ENCODE measurements around the gene KCNQ5. TPM values are rescaled to one million over a fixed set of nuclear protein-coding genes. Genes with fewer than 3 reads are reported as not detected.

Gene KCNQ5
- total and polyA plus RNA-seq, 2 of the 8 experiments (the other 6 are each of a cell fraction or from before 2014, with no cell fraction given), result 0.83 to 1.2 TPM

DNA sequence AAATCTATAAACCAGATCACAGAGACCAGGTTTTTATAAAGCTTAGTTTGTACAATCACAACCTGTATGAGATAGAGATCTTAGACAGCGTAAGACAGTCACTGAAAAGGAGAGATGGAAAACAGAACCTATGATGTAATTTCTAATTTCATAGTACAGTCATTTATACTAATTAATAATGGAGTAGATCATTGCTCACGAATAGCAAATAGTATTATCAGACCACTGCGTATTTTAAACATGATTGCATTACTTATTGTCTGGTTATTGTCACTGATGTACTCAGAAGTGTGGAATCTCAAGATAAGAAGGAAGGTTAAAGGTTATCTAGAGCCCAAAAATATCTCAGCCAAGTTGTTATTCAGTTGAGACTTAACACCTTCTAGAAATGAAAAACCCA lies 487.8 kb downstream of the KCNQ5 start:
- H3K4ac ChIP-seq (replicated peaks; ENCODE audit: insufficient read length, low read depth, low read length), result no peak overlapping the region
- H2BK120ac ChIP-seq (replicated peaks; ENCODE audit: low read depth, low read length), result no peak overlapping the region
- H4K8ac ChIP-seq (ENCODE audit: extremely low read depth, insufficient read depth, low read length), result no peak overlapping the region
- H3K56ac ChIP-seq (replicated peaks; ENCODE audit: insufficient read length, low read depth, low read length), result no peak overlapping the region
- H2AFZ ChIP-seq (ENCODE audit: low read length), result no peak overlapping the region
- no peak overlapping the region for H3K18ac ChIP-seq (ENCODE audit: extremely low read depth, low read length)
- no peaks in the 10 kb centered on the region for H3K36me3 ChIP-seq (ENCODE audit: control insufficient read depth in 2 of 4, insufficient read depth in 4 of 4, low read length in 3 of 4)
- no peak overlapping the region for H3K27ac ChIP-seq (ENCODE audit: low read depth, low read length)
- ChIA-PET CTCF (ENCODE audit: partially characterized antibody) (interaction anchor here (1.6 to 2.1 kb wide), 3 partner anchors 21 to 217 kb away, joined by 3 to 9 read pairs (median 6); no protein-coding TSS in a partner anchor), POLR2A (ENCODE audit: partially characterized antibody) (no interaction called here)
- no peak for FAIRE-seq
- peaks cover 0 to 1% (median 0%) of the 10 kb centered on the region in 4 experiments; a peak in 1 of 7 replicates for H3K27me3 ChIP-seq (replicated peaks in 1 of 4; ENCODE audit: control insufficient read depth in 3 of 4, extremely low read depth in 1 of 4, insufficient read depth in 3 of 4, low read length in 3 of 4)
- no peak overlapping the region for H2BK15ac ChIP-seq (ENCODE audit: low read length)
- H2BK5ac ChIP-seq (ENCODE audit: low read depth, low read length), result no peak overlapping the region
- H3K9me3 ChIP-seq (ENCODE audit: insufficient read depth in 2 of 2, low read depth in 1 of 2, low read length in 1 of 2), result no peaks in the 10 kb centered on the region
- TF ChIP-seq, protein P1, sequence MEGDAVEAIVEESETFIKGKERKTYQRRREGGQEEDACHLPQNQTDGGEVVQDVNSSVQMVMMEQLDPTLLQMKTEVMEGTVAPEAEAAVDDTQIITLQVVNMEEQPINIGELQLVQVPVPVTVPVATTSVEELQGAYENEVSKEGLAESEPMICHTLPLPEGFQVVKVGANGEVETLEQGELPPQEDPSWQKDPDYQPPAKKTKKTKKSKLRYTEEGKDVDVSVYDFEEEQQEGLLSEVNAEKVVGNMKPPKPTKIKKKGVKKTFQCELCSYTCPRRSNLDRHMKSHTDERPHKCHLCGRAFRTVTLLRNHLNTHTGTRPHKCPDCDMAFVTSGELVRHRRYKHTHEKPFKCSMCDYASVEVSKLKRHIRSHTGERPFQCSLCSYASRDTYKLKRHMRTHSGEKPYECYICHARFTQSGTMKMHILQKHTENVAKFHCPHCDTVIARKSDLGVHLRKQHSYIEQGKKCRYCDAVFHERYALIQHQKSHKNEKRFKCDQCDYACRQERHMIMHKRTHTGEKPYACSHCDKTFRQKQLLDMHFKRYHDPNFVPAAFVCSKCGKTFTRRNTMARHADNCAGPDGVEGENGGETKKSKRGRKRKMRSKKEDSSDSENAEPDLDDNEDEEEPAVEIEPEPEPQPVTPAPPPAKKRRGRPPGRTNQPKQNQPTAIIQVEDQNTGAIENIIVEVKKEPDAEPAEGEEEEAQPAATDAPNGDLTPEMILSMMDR (IDR thresholded peaks at IDR 0.05; ENCODE audit: control extremely low read depth in 1 of 3, insufficient read depth in 1 of 3, low read depth in 1 of 3, low read length in 3 of 3), result no peak
- TF ChIP-seq CEBPB (IDR thresholded peaks at IDR 0.05; ENCODE audit: low read depth, low read length) (no peak), EZH2 (IDR thresholded peaks at IDR 0.05; ENCODE audit: low read depth, low read length, severe bottlenecking) (no peak), CHD2 (IDR thresholded peaks at IDR 0.05; ENCODE audit: low read length) (no peak)
- no peak overlapping the region for H3K4me3 ChIP-seq (ENCODE audit: extremely low read depth in 1 of 4, insufficient read depth in 2 of 4, low read depth in 3 of 4, low read length in 4 of 4)
- WGBS, 2 experiments (ENCODE audit: extremely low coverage in 1 of 2, insufficient coverage in 1 of 2, insufficient read length in 1 of 2, insufficient replicate concordance in 2 of 2, low coverage in 1 of 2, low lambda C conversion rate in 2 of 2, missing lambda C conversion rate in 1 of 2), result 61% methylated on average over 3 of the region's 3 CpGs; no CpG with 5 or more reads in 1 of the 2 experiments
- H3K4me1 ChIP-seq (replicated peaks in 1 of 4; ENCODE audit: control insufficient read depth in 3 of 4, insufficient read depth in 4 of 4, low read length in 3 of 4), result no peaks in the 10 kb centered on the region
- no peak for DNase-seq (ENCODE audit: low read depth in 1 of 2, low spot score in 2 of 2)
- H4K5ac ChIP-seq (ENCODE audit: insufficient read length, low read depth, low read length), result no peak overlapping the region
- H3K9ac ChIP-seq (replicated peaks in 1 of 4; ENCODE audit: extremely low read depth in 1 of 4, low read depth in 3 of 4, low read length in 3 of 4), result no peak overlapping the region
- H2BK20ac ChIP-seq (ENCODE audit: low read length), result no peak overlapping the region
- H4K20me1 ChIP-seq (replicated peaks in 1 of 2; ENCODE audit: control insufficient read depth in 1 of 2, insufficient read depth in 2 of 2, low read length in 2 of 2), result no peaks in the 10 kb centered on the region
- H3K14ac ChIP-seq (ENCODE audit: insufficient read length), result no peak overlapping the region
- no peaks in the 10 kb centered on the region for H3K79me2 ChIP-seq (ENCODE audit: control insufficient read depth in 1 of 2, insufficient read depth in 2 of 2, low read length in 2 of 2)
- no peak overlapping the region for H2AK5ac ChIP-seq (ENCODE audit: low read depth, low read length)
- H2BK12ac ChIP-seq (ENCODE audit: low read depth, low read length), result no peak overlapping the region
- H3K23me2 ChIP-seq (ENCODE audit: low read depth, low read length), result no peaks in the 10 kb centered on the region
- no peak overlapping the region for H3K23ac ChIP-seq (ENCODE audit: insufficient read length)
- no peaks in the 10 kb centered on the region for H3K79me1 ChIP-seq (ENCODE audit: low read depth, low read length)
- H3K4me2 ChIP-seq (ENCODE audit: insufficient read depth in 1 of 2, low read depth in 2 of 2, low read length in 2 of 2), result no peak overlapping the region
- H4K91ac ChIP-seq (replicated peaks; ENCODE audit: insufficient read length, low read length), result no peak overlapping the region

All from H1 (cell line).